HG02642 (cell line): ENCODE data around the gene CDK15.

Experiments used
- ATAC-seq: cut with Tn5 transposase; IDR thresholded peaks from one replicate; pipeline ENCODE4 v1.9.1; 2021; ENCODE audit warnings: mild to moderate bottlenecking; ENCODE audit not compliant: unreplicated experiment, poor library complexity

Gene CDK15

GRCh38 chr2:201904538-201905420, 98.4 kb downstream of the CDK15 start:
- peak; percentile 95 for ATAC-seq

DNA sequence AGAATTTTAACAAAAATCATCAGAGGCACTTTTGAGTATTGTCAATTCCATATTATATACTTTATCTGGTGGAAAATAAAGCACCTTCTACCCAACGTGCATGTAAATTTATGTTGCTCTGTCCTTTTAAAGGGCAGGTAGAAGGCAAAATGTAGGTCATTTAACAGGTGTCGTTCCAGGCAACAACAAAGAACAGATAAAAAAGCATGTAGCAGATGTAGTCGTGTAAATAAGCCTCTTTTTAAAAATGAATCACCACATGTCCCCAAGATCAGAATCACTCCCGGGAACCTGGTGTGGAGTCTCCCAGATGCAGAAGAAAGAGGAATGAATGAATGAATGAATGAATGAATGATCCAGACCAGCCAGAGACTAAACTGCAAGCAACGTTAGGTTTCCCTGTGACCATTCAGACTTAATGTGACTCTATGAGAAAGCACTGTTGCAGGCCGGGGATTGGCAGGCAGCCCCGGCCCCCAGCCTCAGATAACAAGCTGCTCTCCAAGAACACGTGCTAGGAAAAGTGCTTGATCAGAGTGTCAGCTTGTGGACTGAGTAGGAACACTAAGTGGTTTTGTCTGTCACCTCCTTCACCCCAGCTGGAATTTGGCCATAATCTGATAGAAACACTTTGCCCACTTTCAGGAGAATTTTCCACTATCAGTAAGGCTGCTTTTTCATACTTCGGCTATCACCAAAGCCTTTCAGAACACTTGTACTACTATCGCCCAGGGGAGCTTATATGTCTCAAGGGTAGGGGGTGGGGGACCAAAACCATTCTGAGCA, 100.6 kb downstream of the CDK15 start:
- no peak for ATAC-seq

DNA sequence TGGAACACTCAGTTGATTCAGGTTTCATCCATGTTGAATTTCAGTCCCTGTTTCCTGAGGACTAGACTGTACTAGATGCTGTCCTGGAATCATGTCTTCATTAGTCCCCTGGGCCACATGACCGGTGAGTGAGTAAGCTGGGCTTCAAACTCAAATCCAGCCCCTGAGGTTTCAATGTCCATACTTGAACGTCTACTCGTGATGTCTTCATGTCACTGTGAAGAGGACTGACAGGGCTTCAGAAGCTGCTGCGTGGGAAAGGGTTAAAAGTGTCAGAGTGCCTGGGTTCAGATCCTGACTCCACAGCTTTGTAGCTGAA, 101.2 kb downstream of the CDK15 start:
- ATAC-seq = no peak

- ATAC-seq = no peak
These were observed 102.6 kb downstream of the CDK15 start for GRCh38 chr2:201908901-201909300.

- no peak for ATAC-seq
These were observed 103.0 kb downstream of the CDK15 start for GRCh38 chr2:201909348-201909747.

DNA sequence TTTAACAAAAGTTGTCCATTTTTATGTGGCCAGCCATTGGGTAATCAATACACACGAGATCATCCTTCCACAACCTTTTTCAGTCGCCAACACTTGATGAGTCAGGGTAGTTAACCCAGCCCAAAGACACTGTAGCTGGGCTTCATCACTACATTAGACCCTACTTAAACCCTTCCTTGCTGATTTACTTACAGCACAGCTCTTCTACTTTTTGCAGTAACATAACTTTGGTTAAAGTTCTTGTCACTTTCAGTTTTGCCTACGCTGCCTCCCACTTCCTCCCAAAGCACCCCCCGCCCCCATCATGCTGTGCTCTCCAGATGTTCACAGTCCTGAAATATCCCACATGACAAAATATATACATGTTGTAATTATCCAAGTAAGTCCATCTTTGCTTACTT, 103.6 kb downstream of the CDK15 start:
- ATAC-seq = peak; percentile 74

DNA sequence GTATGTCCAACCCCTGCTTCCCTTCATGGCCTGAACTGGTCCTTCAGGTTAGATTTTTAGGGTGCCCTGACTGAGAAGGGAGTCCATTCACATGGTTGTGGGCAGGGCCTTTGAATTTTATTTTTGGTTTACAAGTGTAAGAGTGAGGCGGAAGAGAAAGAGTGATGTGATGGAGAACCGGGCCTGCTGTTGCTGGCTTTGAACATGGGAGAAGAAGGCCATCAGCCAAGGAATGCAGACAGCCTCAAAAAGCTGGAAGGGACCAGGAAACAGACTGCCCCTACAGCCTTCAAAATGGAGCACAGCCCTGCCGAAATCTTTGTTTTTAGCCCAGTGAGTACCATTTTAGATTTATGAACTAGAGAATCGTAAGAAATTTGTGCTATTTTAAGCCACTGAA, 105.0 kb downstream of the CDK15 start:
- no peak for ATAC-seq

DNA sequence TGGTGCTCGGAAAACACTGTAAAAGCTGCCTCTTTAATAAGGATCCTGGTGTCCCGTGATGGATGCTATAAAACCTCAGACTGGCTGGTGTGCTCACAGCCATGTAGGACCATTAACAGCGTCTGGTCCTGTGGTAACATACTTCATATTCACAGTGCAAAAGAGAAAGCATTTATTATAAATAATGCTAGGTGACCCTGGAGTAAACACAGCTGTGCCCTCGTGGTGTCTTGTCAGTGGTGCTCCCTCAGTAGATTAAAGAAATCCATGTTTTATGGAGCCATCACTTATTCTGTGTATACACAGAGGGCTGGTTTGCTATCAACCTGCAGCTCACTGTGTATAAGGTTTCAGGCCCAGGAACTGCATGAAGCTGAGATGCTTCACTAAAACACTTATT, 106.9 kb downstream of the CDK15 start:
- ATAC-seq = no peak

DNA sequence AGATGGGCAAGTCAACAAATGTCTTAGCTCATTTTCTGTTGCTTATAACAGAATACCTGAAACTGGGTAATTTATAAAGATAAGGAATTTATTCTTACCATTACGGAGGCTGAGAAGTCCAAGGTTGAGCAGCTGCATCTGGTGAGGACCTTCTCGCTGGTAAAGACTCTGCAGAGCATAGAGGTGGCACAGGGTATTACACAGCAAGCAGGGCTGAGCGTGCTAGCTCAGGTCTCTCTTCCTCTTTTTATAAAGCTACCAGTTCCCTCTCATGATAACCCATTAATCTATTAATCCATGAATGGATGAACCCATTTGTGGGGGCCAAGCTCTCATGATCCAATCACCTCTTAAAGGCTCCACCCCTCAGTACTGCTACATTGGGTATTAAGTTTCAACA, 109.1 kb downstream of the CDK15 start:
- ATAC-seq = peak; percentile 63

DNA sequence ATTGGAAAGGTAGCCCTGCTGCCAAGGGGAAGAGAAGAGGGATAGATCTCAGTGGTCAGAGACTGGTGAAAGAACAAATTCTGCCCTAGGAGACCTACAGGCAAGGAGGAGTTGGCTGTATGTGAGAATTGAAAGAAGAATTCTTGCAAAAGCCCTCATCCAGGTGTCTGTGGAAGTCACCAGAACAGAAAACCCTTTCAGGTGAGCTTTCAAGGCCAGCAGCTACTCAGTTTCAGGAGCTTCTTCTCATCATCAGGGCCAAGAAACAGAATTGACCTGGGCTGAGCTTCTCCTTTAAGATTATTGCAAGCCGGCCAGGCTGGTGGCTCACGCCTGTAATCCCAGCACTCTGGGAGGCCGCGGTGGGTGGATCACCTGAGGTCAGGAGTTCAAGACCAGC, 110.2 kb downstream of the CDK15 start:
- ATAC-seq = no peak

DNA sequence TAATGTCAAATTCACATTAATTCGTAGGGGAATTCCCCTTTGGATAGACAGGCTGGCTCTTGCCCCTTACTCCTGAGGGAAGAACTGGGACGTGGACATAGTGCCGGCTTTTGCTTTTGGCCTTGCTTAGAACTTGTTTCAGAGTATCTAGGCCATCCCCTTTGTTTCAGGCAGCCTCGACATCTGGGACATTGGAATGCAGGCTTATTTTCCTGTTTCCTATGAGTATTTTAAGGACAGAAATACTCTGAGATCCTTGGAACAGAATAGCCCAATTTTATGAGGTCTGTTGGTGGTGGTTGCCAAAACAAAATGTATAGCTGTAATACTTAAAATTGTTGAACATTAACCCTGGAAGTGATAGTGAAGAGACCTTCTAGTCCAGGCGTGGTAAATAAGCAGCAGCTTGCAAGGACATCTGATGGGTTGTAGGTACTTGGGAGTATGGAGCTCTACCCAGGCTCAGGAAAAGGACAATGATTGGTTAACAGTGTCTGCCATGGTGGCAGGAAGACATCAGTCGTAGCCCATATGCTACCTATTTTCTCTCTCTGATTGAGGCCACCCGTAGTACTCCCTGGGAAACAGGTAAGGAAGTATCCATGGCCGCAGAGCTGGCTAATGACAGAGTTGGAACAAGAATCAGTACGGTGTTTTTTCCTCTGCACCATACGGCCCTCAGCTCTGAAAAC, 112.4 kb downstream of the CDK15 start:
- ATAC-seq = no peak

DNA sequence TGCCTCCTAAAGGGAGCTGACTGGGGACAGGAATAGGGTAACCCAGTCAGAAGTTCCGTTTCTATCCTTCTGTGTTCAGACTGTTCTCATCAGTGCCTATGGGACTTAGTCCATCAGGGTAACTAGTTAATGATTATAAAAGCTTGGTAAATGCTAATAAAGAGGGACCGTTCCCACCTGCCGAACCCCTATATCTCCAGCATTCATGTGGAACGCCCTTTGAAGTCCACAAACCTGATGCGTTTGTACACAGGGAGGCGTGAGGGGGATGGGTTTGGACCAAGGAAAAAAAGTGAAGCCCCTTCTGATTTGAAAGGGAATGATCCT, 112.9 kb downstream of the CDK15 start:
- no peak for ATAC-seq

DNA sequence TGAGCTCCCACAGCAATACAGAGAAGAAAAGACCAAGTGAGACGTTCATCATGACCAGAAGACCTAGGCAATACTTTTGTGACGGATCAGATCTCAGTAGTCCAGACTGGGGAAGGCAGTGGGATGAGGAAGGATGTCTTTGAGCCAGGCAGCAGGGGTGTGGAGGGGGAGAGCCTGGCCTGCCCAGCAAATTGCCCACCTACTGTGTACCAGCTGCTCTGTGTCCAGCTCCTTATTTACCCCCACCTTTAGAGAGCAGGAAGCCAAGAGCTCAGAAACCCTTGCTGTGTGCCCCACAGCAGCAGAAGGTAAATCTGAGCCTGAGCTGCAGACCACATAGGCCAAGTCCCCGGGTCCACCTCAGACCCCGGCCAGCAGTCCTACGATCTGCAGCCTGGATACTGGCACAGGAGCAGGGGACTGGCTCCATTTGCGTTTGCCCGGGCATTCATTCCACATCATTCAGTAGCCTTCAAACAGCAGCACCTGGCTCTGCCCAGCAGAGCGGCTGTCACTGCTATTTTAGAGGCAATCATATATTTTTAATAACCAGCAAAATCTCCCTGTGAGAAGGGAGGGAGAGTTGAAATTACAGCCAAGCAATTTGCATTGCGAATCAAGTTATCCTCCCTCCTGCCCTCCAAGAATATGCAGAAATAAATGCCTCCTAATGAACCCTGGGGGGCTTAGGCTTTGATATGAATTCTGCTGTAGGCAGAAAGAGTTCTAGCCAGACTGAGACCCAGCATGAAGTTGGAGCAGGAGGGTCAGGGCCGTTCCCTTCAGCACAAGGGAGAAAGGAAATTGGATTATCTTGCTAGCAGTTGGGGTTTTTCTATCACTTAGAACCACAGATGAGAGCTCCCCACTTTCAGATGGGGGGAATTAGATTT, 117.3 kb downstream of the CDK15 start:
- ATAC-seq = no peak

DNA sequence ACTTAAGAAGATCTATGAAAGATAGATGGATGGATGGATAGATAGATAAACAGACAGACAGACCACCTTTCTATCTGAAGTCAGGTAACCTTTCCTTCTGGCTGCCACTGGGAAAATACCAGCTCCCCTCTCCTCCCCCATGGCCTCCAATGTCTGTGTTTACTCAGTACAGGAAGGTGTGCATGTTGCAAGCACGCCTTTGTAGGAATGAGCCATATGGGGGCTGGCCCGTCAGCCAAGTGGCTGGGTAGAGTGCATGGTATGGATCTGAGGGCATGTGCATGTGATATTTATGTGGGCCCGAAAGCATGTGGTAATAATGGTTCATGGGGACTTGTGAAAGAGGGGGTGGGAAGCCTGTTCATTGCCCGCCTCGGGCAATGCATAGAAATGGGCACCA, 118.1 kb downstream of the CDK15 start:
- no peak for ATAC-seq

DNA sequence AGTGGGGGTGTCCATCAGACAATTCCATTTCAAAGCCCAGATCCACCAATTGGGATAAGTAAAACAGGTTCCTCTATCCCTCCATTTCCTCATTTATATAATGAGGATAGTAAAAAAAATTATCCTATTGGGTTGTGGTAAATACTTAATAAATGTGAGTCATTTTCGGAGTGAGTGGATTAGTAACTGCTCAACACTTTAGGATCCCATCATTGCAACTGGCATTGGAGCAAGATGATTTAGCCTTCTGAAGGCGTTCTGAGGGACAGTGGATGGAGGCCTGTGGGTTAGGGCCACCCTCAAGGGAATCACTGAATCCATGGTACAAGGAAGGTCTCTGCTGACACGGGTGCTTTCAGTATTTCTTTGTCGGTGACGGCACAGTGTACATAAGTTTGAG, 118.7 kb downstream of the CDK15 start:
- ATAC-seq = no peak

DNA sequence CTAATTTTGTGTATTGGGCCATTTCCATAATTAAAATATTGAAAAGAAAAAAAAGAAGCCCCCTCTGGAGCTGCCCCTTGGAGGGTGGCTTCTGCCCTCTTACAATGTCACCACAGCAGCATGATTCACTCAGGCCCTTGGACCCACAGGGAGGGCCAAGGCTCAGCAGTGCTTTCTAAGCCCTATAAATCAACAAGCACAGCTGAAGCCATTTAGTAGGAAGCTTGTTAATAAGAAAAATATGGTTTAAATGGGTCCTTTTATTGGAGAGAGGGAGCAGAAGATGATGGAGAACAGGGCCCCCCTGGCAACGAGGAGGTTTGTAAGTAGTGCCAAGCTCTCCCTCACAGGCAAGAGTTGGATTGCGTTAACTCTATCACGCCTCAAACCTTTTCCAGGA, 119.7 kb downstream of the CDK15 start:
- ATAC-seq = no peak

DNA sequence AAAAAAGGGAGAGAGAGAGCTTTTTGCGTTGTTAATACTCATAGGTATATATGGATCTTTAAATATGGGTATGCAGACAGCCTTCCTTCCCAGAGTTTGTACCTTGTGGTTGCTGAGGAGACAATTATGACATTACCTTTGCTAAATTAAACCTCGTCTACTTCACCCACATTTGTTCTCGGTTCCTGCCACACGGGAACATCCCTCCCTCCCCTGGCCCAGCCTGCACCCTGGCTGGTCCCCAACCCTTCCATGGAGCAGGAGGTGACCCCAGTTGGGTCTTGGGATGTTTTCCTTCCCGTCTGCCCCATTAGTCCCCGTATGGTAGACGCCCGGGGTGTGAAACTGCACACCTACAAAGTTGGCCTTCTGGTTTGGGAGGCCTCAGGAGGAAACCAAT, 122.0 kb downstream of the CDK15 start:
- no peak for ATAC-seq

DNA sequence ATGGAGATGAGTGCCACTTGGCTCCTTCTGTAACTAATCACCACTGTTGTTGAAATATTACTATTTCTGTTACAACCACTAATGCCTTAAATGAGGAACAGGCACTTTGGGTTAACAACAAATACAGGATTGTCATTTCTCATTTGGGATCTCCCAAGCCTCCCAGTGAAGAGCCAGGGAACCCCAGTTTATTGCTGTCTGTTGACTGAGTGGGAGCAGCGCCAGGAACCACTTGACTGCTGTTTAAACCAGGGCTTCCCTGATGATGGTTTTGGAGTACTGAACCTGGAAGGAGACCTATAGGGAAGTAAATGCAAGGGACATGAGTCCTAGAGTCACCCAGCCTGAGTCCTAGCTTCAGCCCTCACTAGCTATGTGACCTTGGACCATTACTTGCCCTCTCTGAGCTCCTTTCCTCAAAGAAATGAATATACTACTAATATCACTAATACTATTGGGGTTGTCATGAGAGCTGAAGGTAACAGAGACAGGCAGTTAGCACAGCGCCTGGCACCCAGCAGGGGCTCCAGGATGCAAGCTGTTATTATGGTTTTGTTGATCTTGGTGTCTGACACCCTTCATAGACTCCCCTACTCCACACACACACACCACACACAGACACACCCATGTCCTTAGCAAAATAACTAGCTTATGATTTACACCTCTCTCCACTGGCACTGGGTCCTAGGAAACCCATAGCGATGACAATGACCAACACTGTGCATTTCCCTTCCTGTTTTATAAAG, 123.1 kb downstream of the CDK15 start:
- no peak for ATAC-seq

GRCh38 chr2:201930043-201930442, 123.7 kb downstream of the CDK15 start:
- no peak for ATAC-seq

DNA sequence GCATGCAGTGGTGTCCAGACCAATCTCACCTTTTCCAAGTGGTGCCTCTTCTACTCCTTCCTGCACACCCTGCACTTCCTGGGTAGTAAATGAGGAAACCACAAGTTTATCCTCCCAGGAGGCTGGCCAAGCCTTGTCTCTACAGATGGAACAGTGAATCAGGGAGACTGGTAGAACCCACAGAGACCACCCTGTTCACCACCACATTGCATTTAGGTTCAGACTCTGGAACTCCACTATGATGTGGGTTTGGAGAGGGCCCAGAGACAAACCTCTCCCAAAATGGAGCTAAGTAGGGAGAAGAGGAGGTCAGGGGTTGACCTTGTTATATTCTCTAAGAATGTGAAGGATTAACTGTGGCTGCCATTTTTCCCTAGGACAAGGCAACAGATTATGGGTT, 124.5 kb downstream of the CDK15 start:
- no peak for ATAC-seq
